ENCODE data around the gene PIP4K2B. TPM values are rescaled to one million over a fixed set of nuclear protein-coding genes. Genes with fewer than 3 reads are reported as not detected.

Gene PIP4K2B
- total and polyA plus RNA-seq, 2 experiments from 2014 or later: 11.1 to 39.3 TPM

DNA sequence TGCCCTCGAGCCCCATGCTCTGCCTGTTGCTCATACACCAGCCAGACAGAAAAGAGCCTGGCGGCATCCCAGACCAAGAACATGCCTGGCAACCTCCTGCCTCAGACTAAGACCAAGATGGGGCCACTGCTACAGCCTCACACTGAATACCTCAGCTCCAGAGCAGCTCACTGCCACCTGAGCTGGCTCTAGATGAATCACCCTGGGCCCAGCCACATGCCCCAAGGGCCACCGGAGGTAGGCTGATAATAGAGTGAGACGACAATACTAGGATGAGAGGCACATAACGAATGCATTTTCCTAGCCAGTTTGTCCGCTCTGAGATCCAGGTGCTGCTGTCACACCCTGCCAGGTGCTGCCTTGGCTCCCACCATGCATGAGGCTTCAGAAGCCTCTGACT lies 13.0 kb downstream of the PIP4K2B start:
- no peak overlapping the region for H2AFZ ChIP-seq
- H3K4me3 ChIP-seq: no peak overlapping the region
- H3K9me3 ChIP-seq (ENCODE audit: low read depth): no peaks in the 10 kb centered on the region
- no peaks in the 10 kb centered on the region for H3K36me3 ChIP-seq (replicated peaks; ENCODE audit: insufficient read depth, low read depth)
- H4K20me1 ChIP-seq (ENCODE audit: insufficient read depth, poor library complexity, severe bottlenecking): peaks cover 24% of the 10 kb centered on the region
- no peak for TF ChIP-seq EZH2phosphoT487 (IDR thresholded peaks at IDR 0.05; ENCODE audit: low read depth, severe bottlenecking, unreplicated experiment)
- no peak for TF ChIP-seq EZH2 (IDR thresholded peaks at IDR 0.05; ENCODE audit: borderline replicate concordance)
- TF ChIP-seq CTCF (IDR thresholded peaks at IDR 0.05; ENCODE audit: poor library complexity): no peak
- 96% methylated on average over 6 of the region's 6 CpGs for WGBS (ENCODE audit: low lambda C conversion rate, missing lambda C conversion rate)
- H3K4me2 ChIP-seq: no peak overlapping the region
- H3K4me1 ChIP-seq (ENCODE audit: insufficient read depth): no peaks in the 10 kb centered on the region
- H3K79me2 ChIP-seq: peaks cover 57% of the 10 kb centered on the region
- no peak overlapping the region for H3K27ac ChIP-seq
- no peaks in the 10 kb centered on the region for H3K27me3 ChIP-seq
- H3K9me2 ChIP-seq (replicated peaks; ENCODE audit: insufficient read depth): no peaks in the 10 kb centered on the region
- DNase-seq (ENCODE audit: low spot score): no peak

DNA sequence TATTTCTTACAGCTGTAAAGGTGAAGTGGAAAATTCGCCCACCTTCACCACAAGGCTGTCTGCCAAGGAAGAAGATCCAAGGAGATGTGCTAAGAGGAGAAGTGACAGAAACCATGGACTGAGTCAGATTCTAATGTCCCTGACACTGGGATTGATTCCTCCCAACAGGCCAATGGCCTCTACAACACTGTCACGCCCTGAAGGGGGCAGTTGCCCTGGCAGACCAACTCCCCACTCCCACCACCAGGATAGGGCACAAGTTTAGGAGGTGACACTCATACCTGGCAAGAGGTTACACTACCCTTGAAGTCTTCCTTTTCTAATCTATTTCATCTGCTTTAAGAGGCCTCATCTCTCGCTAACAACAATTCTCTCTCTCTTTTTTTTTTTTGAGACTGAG lies 16.1 kb downstream of the PIP4K2B start:
- Histone ChIP-seq H4K20me1 (ENCODE audit: insufficient read depth, poor library complexity, severe bottlenecking) (peaks cover 7% of the 10 kb centered on the region), H3K9me3 (ENCODE audit: low read depth) (no peaks in the 10 kb centered on the region), H3K4me1 (ENCODE audit: insufficient read depth) (no peaks in the 10 kb centered on the region), H3K36me3 (replicated peaks; ENCODE audit: insufficient read depth, low read depth) (no peaks in the 10 kb centered on the region), H2AFZ (no peak overlapping the region), H3K4me2 (no peak overlapping the region), H3K9me2 (replicated peaks; ENCODE audit: insufficient read depth) (no peaks in the 10 kb centered on the region), H3K4me3 (no peak overlapping the region), H3K27me3 (no peaks in the 10 kb centered on the region), H3K27ac (no peak overlapping the region), H3K79me2 (peaks cover 25% of the 10 kb centered on the region)
- no peak for TF ChIP-seq EZH2phosphoT487 (IDR thresholded peaks at IDR 0.05; ENCODE audit: low read depth, severe bottlenecking, unreplicated experiment)
- no peak for TF ChIP-seq CTCF (IDR thresholded peaks at IDR 0.05; ENCODE audit: poor library complexity)
- no peak for TF ChIP-seq EZH2 (IDR thresholded peaks at IDR 0.05; ENCODE audit: borderline replicate concordance)
- 99% methylated on average over 3 of the region's 3 CpGs for WGBS (ENCODE audit: low lambda C conversion rate, missing lambda C conversion rate)
- DNase-seq (ENCODE audit: low spot score): no peak

DNA sequence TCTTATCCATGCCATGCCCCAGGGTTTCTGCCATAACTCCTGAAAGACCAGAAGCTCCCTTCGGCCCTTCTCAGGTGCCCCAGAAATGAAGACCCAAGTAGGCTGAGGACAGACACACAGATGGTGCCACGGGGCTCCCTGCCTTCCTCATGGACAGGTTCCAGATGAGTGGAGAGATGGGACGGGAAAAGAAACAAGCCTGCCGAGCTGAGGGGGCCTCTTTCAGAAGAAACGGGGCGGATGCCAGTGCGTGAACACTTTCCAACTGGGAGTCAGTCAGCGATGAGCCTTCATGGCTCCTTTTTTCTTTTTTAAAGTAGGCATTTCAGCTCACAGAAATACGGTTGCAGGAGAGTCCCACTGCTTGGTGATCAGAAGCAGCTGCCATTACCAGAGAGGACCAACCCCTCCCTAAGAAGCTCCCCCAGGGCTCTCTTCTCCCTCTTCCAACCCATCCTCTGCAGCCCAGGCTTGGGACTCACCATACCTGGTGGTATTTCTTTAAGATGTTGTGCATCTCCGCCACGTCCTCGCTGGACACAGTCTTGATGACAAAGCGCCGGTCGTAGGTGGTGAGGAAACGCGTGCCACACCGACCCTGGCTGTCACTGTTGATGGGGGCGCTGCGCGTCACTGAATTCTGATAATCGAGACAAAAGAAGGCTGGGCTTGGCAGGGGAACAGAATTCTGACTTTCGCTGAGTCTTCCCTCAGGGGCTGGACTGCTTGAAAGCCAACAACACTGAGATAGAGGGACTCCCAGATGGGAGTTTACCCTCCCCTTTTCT lies 19.2 kb downstream of the PIP4K2B start:
- no peak overlapping the region for H3K27ac ChIP-seq
- H3K27me3 ChIP-seq: no peaks in the 10 kb centered on the region
- no peak for DNase-seq (ENCODE audit: low spot score)
- no peaks in the 10 kb centered on the region for H3K9me3 ChIP-seq (ENCODE audit: low read depth)
- H3K4me1 ChIP-seq (ENCODE audit: insufficient read depth): no peaks in the 10 kb centered on the region
- no peaks in the 10 kb centered on the region for H3K9me2 ChIP-seq (replicated peaks; ENCODE audit: insufficient read depth)
- no peaks in the 10 kb centered on the region for H3K36me3 ChIP-seq (replicated peaks; ENCODE audit: insufficient read depth, low read depth)
- no peaks in the 10 kb centered on the region for H3K79me2 ChIP-seq
- no peak overlapping the region for H2AFZ ChIP-seq
- WGBS (ENCODE audit: low lambda C conversion rate, missing lambda C conversion rate): 94% methylated on average over 23 of the region's 23 CpGs
- TF ChIP-seq EZH2phosphoT487 (IDR thresholded peaks at IDR 0.05; ENCODE audit: low read depth, severe bottlenecking, unreplicated experiment) (no peak), EZH2 (IDR thresholded peaks at IDR 0.05; ENCODE audit: borderline replicate concordance) (no peak)
- H3K4me2 ChIP-seq: no peak overlapping the region
- H3K4me3 ChIP-seq: no peak overlapping the region
- no peaks in the 10 kb centered on the region for H4K20me1 ChIP-seq (ENCODE audit: insufficient read depth, poor library complexity, severe bottlenecking)

DNA sequence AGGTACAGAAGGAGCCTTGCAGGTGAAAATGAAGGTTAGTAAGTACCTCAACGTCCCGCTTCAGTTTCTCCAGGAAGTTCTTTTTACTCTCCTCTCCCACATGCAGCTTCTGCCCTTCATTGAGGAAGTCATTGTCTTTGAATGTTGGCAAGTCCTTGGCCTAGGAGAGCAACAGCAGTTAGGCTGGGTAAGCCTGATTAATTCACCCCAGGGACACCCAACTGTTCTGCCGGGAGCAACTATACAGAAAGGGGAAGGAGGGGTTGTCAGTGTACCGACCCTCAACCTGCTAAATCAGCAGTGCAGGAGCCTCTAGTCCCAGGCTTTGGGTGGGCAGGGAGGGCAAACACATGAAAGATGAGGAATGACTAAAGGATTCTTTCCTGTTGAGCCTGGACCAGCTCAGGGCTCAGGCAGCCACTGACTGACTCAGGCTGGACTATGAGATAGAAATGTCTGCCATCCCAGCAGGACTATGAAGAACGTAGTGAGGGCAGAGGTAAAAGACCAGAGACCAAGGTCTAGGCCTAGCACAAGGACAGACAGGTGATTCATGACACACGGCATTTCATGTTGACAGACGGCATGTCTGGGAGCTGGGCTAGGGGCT lies 21.6 kb downstream of the PIP4K2B start:
- Histone ChIP-seq H4K20me1 (ENCODE audit: insufficient read depth, poor library complexity, severe bottlenecking) (no peaks in the 10 kb centered on the region), H3K9me2 (replicated peaks; ENCODE audit: insufficient read depth) (no peaks in the 10 kb centered on the region), H3K4me3 (no peak overlapping the region), H3K27me3 (no peaks in the 10 kb centered on the region), H3K79me2 (no peaks in the 10 kb centered on the region), H3K4me1 (ENCODE audit: insufficient read depth) (no peaks in the 10 kb centered on the region), H3K9me3 (ENCODE audit: low read depth) (no peaks in the 10 kb centered on the region), H2AFZ (no peak overlapping the region), H3K4me2 (no peak overlapping the region), H3K27ac (no peak overlapping the region), H3K36me3 (replicated peaks; ENCODE audit: insufficient read depth, low read depth) (no peaks in the 10 kb centered on the region)
- WGBS (ENCODE audit: low lambda C conversion rate, missing lambda C conversion rate): 85% methylated on average over 7 of the region's 7 CpGs
- TF ChIP-seq EZH2 (IDR thresholded peaks at IDR 0.05; ENCODE audit: borderline replicate concordance): no peak
- TF ChIP-seq EZH2phosphoT487 (IDR thresholded peaks at IDR 0.05; ENCODE audit: low read depth, severe bottlenecking, unreplicated experiment): no peak
- TF ChIP-seq CTCF (IDR thresholded peaks at IDR 0.05; ENCODE audit: poor library complexity): no peak
- DNase-seq (ENCODE audit: low spot score): no peak
